GM19328 (cell line): ENCODE measurements around the gene CCKAR.

Experiments
- ATAC-seq: cut with Tn5 transposase; IDR thresholded peaks from one replicate; pipeline ENCODE4 v1.9.1; 2021; ENCODE audit warnings: mild to moderate bottlenecking, moderate library complexity; ENCODE audit not compliant: unreplicated experiment

Gene CCKAR

GRCh38 chr4:26491449-26492170, 1.3 kb upstream of the CCKAR start:
- no peak for ATAC-seq

- no peak for ATAC-seq
Observed at GRCh38 chr4:26490960-26491284, 638 bp upstream of the CCKAR start.

- ATAC-seq = no peak
Observed at GRCh38 chr4:26489101-26489985, 941 bp downstream of the CCKAR start.

GRCh38 chr4:26485684-26486083, 4.6 kb downstream of the CCKAR start:
- no peak for ATAC-seq

- ATAC-seq = no peak
Observed at GRCh38 chr4:26484516-26484915, 5.8 kb downstream of the CCKAR start.

GRCh38 chr4:26484032-26484515, 6.2 kb downstream of the CCKAR start:
- ATAC-seq = no peak

GRCh38 chr4:26482508-26483462, 7.5 kb downstream of the CCKAR start:
- no peak for ATAC-seq

- ATAC-seq = no peak
Observed at GRCh38 chr4:26478330-26478729, 12.0 kb downstream of the CCKAR start.

GRCh38 chr4:26476545-26476944, 13.7 kb downstream of the CCKAR start:
- no peak for ATAC-seq

GRCh38 chr4:26475716-26476115, 14.6 kb downstream of the CCKAR start:
- ATAC-seq = no peak

- no peak for ATAC-seq
Observed at GRCh38 chr4:26474551-26474950, 15.7 kb downstream of the CCKAR start.

- ATAC-seq = no peak
Observed at GRCh38 chr4:26473893-26474292, 16.4 kb downstream of the CCKAR start.

- no peak for ATAC-seq
Observed at GRCh38 chr4:26471890-26472289, 18.4 kb downstream of the CCKAR start.

- no peak for ATAC-seq
Observed at GRCh38 chr4:26468977-26469376, 21.3 kb downstream of the CCKAR start.

- no peak for ATAC-seq
Observed at GRCh38 chr4:26468283-26468949, 21.9 kb downstream of the CCKAR start.

GRCh38 chr4:26467724-26468123, 22.6 kb downstream of the CCKAR start:
- ATAC-seq = no peak

GRCh38 chr4:26466578-26467270, 23.6 kb downstream of the CCKAR start:
- ATAC-seq = no peak

- ATAC-seq = no peak
Observed at GRCh38 chr4:26464420-26465095, 25.7 kb downstream of the CCKAR start.

GRCh38 chr4:26463386-26463785, 26.9 kb downstream of the CCKAR start:
- no peak for ATAC-seq
